Mammary epithelial cell (primary cell): Measurements from ENCODE around the gene RNF145.

Experiments used
- EZH2 ChIP-seq: IDR thresholded peaks from 2 replicates; pipeline ENCODE4 v1.6.1; 2012; ENCODE audit warnings: low read length, inconsistent platforms, borderline replicate concordance
- TF ChIP-seq, protein P1 (sequence below), 2 donors: IDR thresholded peaks in 1 of 2; conservative IDR thresholded peaks in 1 of 2; 2 replicates each; pipeline ENCODE4 v1.5.1; 2011 to 2012; ENCODE audit warnings: inconsistent platforms in 2 of 2, low read length in 2 of 2, mild to moderate bottlenecking in 2 of 2, control low read depth in 1 of 2, low read depth in 1 of 2; ENCODE audit not compliant: insufficient read depth in 1 of 2; ENCODE audit errors: extremely low read depth in 1 of 2

- TF ChIP-seq, protein P1, sequence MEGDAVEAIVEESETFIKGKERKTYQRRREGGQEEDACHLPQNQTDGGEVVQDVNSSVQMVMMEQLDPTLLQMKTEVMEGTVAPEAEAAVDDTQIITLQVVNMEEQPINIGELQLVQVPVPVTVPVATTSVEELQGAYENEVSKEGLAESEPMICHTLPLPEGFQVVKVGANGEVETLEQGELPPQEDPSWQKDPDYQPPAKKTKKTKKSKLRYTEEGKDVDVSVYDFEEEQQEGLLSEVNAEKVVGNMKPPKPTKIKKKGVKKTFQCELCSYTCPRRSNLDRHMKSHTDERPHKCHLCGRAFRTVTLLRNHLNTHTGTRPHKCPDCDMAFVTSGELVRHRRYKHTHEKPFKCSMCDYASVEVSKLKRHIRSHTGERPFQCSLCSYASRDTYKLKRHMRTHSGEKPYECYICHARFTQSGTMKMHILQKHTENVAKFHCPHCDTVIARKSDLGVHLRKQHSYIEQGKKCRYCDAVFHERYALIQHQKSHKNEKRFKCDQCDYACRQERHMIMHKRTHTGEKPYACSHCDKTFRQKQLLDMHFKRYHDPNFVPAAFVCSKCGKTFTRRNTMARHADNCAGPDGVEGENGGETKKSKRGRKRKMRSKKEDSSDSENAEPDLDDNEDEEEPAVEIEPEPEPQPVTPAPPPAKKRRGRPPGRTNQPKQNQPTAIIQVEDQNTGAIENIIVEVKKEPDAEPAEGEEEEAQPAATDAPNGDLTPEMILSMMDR (conservative IDR thresholded peaks at IDR 0.05 in 1 of 2, IDR thresholded peaks at IDR 0.05 in 1 of 2; ENCODE audit: extremely low read depth in 1 of 2, insufficient read depth in 1 of 2, low read depth in 1 of 2, low read length in 2 of 2): no peak
- TF ChIP-seq EZH2: no peak
Observed at GRCh38 chr5:159217236-159217635, 7.9 kb upstream of the RNF145 start.
